Spleen (tissue), 7 donors: Measurements from ENCODE around the gene INAVA.

Experiments
- CTCF ChIP-seq, 11 experiments: fragments of 200-600 bp in 7 of 11; fragments of 450-650 bp in 4 of 11; sonication (generic) in 4 of 11; IDR thresholded peaks in 8 of 11; conservative IDR thresholded peaks in 3 of 11; 1 replicate in 7 of 11; 2 replicates in 4 of 11; pipeline versions ENCODE4 v1.4.0 to v1.8.0; 2016 to 2021; ENCODE audit warnings: antibody characterized with exemption in 11 of 11, inconsistent platforms in 4 of 11, mild to moderate bottlenecking in 1 of 11
- POLR2A ChIP-seq, 3 donors: fragments of 450-650 bp; IDR thresholded peaks; one replicate each; pipeline ENCODE4 v1.5.1; 2017; ENCODE audit warnings: antibody characterized with exemption in 3 of 3, mild to moderate bottlenecking in 1 of 3
- POLR2AphosphoS5 ChIP-seq, 3 donors: sonication (generic); formaldehyde crosslinking; IDR thresholded peaks; one replicate each; pipeline ENCODE4 v1.5.1; 2017; ENCODE audit warnings: antibody characterized with exemption in 3 of 3
- donor health status: DM: no; HTN: no; CAD: no; lungs with moderate emphysema.
- donor health status: DM: no; HTN: no; CAD: no.
- donor health status: DM: no; HTN: no; CAD: no.

GRCh38 chr1:200872446-200873115 is 22.1 kb upstream of the INAVA start, which contains the start of gene GPR25:
- no peak for TF ChIP-seq CTCF (IDR thresholded peaks at IDR 0.05 in 8 of 11, conservative IDR thresholded peaks at IDR 0.05 in 3 of 11)
- no peak for TF ChIP-seq POLR2AphosphoS5 (IDR thresholded peaks at IDR 0.05)
- TF ChIP-seq POLR2A (IDR thresholded peaks at IDR 0.05) = no peak
